ENCODE measurements around the gene ARGLU1. TPM values are rescaled to one million over a fixed set of nuclear protein-coding genes. Genes with fewer than 3 reads are reported as not detected.

The ARGLU1 gene
- total RNA-seq, 1 donor from 2014 or later: 23.2 TPM

GRCh38 chr13:106587787-106588186 is 19.9 kb upstream of the ARGLU1 start:
- DNase-seq (ENCODE audit: low read depth in 2 of 2): no peak

GRCh38 chr13:106586648-106587166 is 18.8 kb upstream of the ARGLU1 start:
- DNase-seq (ENCODE audit: low read depth in 2 of 2): no peak

- no peak for DNase-seq (ENCODE audit: low read depth in 2 of 2)
Observed at GRCh38 chr13:106581225-106581624, 13.3 kb upstream of the ARGLU1 start.

DNA sequence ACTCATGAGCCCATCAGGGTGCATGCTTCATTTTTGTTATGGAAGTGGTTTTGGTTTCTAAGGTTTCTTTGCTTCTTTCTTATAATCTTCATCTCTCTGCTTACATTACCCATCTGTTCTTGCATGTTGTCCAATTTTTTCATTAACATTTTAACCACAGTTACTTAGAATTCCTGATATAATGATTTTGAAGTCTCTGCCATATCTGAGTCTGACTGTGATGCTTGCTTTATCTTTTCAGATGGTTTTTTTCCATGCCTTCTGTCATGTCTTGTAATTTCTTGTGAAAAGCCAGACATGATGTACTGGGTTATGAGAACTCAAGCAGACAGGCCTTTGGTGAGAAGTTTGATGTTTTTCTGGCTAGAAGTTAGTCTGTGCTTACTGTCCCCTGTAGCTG is 8.0 kb upstream of the ARGLU1 start:
- no peak for DNase-seq (ENCODE audit: low read depth in 2 of 2)

GRCh38 chr13:106573868-106574267 is 5.9 kb upstream of the ARGLU1 start:
- no peak for DNase-seq (ENCODE audit: low read depth in 2 of 2)

DNA sequence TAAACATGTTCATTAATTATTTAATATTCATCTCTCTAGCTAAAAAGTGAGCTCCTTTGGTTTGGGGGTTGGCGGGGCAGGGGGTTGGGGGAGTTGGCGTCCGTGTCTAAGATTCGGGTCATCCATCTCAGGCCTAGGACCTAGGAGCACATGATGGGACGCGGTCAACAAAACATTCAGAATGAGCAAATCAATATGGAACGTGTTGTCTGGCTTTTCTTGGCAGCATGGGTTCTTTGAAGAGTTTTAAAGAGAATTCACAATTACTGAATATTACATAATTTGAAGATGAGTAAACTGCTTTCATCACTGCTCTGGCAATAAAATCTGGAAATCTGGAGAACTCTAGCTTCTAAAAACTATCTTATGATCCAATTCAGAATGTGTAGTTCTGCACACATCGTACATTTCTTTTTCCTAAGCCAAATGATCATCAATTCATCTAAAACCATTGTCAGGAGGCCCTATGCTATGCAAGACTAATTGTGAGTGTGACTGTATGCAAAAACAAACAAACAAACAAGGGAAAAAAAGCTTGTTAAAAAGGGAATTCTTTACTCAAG is 5.4 kb upstream of the ARGLU1 start:
- no peak for DNase-seq (ENCODE audit: low read depth in 2 of 2)

DNA sequence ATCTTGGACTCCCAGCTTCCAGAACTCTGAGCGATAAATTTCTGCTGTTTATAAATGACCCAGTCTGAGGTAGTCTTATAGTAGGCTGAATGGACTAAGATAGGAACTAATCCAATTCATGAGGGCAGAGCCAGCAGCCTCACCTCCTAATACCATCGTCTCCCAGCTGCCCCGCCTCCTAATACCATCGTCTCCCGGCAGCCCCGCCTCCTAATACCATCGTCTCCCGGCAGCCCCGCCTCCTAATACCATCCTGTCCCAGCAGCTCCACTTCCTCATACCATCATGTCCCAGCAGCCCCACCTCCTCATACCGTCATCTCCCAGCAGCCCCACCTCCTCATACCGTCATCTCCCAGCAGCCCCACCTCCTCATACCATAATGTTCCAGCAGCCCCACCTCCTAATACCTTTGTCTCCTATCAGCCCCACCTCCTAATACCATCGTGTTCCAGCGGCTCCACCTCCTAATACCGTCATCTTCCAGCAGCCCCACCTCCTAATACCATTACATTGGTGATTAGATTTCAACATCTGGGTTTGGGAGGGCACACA is 2.4 kb upstream of the ARGLU1 start:
- peak in 1 of 2 donors; percentile 82 for DNase-seq (ENCODE audit: low read depth in 2 of 2)

DNA sequence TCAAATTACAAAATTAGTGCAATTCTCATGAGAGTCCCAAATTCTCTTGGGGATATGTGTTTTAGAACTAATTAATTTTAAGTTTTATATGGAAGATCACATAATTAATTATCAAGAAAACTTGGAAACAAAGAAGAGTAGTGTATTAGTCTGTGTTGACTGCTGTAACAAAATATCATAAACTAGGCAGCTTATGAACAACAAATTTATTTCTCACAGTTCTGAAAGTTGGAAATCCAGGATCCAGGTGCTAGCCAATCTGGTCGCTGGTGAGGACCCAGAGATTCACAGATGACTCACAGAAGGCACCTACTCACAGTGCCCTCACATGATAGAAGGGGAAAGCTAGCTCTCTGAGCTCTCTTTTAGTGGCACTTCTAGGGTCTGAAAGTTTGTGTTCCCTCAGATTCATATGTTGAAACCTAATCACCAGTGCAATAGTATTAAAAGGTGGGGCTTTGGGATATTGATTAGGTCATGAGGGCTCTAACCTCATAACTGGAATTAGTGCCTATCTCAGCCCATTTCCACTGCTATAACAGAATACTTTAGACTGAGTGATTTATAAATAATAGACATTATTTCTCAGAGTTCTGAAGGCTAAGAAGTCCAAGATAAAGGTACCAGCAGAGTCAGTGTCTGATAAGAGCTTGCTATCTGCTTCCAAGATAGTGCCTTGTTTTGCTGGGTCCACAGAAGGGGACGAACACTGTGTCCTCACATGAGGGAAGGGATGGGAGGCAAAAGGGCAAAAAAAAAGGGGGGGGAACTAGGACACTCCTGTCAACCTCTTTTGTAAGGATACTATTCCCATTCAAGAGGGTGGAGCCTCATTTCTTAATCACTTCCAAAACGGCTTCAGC is 1.5 kb upstream of the ARGLU1 start:
- no peak for DNase-seq (ENCODE audit: low read depth in 2 of 2)

GRCh38 chr13:106568299-106569003 is 514 bp upstream of the ARGLU1 start:
- no peak for DNase-seq (ENCODE audit: low read depth in 2 of 2)

GRCh38 chr13:106566641-106567473 is 1.1 kb downstream of the ARGLU1 start:
- DNase-seq (ENCODE audit: low read depth in 2 of 2): peak; percentile 30 to 75

- no peak for DNase-seq (ENCODE audit: low read depth in 2 of 2)
Observed at GRCh38 chr13:106565127-106565775, 2.7 kb downstream of the ARGLU1 start.

- DNase-seq (ENCODE audit: low read depth in 2 of 2): no peak
Observed at GRCh38 chr13:106562301-106562700, 5.6 kb downstream of the ARGLU1 start.

DNA sequence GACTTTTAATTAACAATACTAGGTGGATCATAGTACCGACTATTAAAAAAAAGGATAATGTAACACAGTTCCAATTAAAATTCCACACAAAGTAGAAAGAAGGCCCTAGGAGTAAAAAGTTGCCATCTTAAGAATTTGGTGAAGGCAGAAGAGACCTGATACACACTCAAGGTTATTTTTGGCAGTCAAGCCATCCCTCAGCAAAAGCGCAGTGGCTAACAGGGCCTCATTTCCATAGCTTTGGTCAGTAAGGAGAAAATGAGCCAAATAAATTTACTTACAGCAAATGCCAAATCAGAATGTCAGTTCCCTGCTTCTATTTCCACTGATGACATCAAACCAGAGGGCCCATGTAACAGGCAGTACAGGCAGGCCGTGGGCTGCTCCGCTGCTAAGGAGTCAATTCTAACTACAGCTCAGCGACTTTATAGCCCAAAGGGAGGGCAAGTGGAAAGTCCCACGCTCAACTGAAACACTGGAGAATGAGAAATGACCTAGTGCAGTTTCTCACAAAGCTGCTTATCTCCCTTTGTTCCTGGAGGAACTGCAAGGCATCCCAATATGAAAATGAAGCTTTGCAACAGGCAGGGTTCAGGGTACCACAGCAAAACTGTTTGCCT is 6.3 kb downstream of the ARGLU1 start:
- DNase-seq (ENCODE audit: low read depth in 2 of 2): peak in 1 of 2 donors; percentile 70

DNA sequence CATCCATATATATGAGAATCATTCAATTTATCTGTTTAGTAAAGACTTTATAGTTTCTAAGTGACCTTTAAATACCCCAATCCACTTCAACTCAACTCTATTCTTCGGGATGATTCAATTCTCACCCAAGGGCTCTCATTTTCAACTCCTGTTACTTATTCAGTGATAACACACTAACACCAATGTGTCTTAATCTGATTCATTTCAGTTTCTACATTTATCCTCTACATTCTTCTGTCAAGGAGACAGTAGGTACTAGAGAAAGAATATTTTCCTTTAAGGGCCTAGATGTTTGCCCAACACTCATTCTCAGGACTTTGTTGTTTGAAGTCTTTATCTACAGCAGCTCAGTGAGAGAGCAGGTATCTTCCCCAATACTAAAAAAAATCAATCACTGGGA is 7.1 kb downstream of the ARGLU1 start:
- DNase-seq (ENCODE audit: low read depth in 2 of 2): no peak

DNA sequence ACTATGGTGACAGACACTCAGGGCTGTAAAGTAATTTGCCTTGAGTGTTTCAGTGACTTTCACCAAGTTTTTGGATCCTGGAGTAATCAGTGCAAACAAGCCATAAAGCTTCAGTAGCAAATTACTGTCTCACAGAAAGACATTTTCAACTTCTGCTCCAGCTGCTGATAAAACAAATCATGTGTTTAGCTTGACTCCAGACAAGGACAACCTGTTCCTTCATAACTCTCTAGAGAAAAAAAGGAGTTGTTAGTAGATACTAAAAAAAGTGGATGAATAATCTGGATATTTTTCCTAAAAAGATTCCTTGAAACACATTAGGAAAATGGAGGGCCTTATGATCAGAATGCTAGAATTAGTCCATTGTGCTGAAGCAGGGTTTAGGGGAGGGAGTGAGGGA is 9.4 kb downstream of the ARGLU1 start:
- DNase-seq (ENCODE audit: low read depth in 2 of 2): no peak

GRCh38 chr13:106555631-106556328 is 12.2 kb downstream of the ARGLU1 start:
- no peak for DNase-seq (ENCODE audit: low read depth in 2 of 2)

DNA sequence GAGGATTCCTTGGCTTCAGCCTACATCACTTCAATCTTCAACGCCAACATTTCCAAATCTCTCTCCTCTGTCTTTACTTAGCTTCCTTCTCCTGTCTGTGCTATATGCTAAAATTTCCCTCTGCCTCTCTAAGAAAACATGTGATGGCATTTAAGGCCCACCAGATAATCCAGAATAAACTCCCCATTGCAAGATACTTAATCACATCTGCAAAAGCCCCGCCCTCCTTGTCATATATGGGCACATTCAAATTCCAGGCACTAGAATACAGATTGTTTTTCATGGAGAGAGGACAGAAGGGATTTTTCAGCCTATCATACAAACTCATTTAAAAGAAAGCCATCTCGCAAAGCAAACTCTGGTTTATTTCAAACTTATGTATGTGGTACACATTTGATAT is 16.2 kb downstream of the ARGLU1 start:
- DNase-seq (ENCODE audit: low read depth in 2 of 2): no peak

GRCh38 chr13:106551350-106551749 is 16.6 kb downstream of the ARGLU1 start:
- DNase-seq (ENCODE audit: low read depth in 2 of 2): no peak

GRCh38 chr13:106550570-106551135 is 17.3 kb downstream of the ARGLU1 start:
- peak in 1 of 2 donors; percentile 37 for DNase-seq (ENCODE audit: low read depth in 2 of 2)

All from dermis microvascular lymphatic vessel endothelial cell (primary cell).